ENCODE measurements around the gene RBMS2. TPM values are rescaled to one million over a fixed set of nuclear protein-coding genes. Genes with fewer than 3 reads are reported as not detected.

The RBMS2 gene
- polyA plus RNA-seq, 2 of the 4 experiments (the other 2 are of a cell fraction), result 13.3 to 46.4 TPM

DNA sequence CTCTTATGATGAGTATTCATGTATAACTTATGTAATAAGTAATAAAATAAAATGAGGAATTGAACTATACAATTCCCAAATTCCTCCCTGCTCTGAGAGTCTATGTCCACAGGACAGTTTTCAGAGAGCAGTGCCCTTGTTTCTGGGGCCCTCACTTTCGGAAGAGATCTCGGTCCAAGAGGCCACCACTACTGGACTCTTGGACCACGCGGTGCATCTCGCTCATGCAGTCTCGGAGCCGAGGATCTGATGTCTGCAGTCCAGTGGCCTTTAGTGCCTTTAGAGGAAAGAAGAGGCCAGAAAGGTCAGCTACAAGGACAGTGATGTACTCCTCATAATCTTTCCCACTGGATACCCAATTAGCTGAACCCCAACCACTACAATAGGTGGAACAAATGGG, 42.0 kb upstream of the RBMS2 start:
- 93% methylated on average over 7 of the region's 7 CpGs for WGBS (ENCODE audit: missing lambda C conversion rate)
- CTCF ChIA-PET, result interaction anchor here (1.4 to 3.0 kb wide), 5 partner anchors 9 to 34 kb away, joined by 5 to 9 read pairs (median 8); no protein-coding TSS in a partner anchor
- FAIRE-seq, result no peak
- no peaks in the 10 kb centered on the region for H3K9me3 ChIP-seq
- no peak overlapping the region for H3K27ac ChIP-seq
- no peak overlapping the region for H3K4me3 ChIP-seq
- no peak overlapping the region for H3K4me2 ChIP-seq
- TF ChIP-seq HDAC2 (IDR thresholded peaks at IDR 0.05), result no peak
- TF ChIP-seq, protein P1, sequence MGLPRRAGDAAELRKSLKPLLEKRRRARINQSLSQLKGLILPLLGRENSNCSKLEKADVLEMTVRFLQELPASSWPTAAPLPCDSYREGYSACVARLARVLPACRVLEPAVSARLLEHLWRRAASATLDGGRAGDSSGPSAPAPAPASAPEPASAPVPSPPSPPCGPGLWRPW (IDR thresholded peaks at IDR 0.05), result no peak
- DNase-seq (ENCODE audit: low read depth in 1 of 2, low spot score in 1 of 2), result no peak
- ATAC-seq, result 0 out of 6 replicates have a peak, but pooled peaks of 1 of the 2 experiments have one; percentile 5
- H3K4me1 ChIP-seq, result peaks cover 6% of the 10 kb centered on the region; the same call in 1 of the 3 replicates
- POLR2A ChIA-PET, result no interaction called here

DNA sequence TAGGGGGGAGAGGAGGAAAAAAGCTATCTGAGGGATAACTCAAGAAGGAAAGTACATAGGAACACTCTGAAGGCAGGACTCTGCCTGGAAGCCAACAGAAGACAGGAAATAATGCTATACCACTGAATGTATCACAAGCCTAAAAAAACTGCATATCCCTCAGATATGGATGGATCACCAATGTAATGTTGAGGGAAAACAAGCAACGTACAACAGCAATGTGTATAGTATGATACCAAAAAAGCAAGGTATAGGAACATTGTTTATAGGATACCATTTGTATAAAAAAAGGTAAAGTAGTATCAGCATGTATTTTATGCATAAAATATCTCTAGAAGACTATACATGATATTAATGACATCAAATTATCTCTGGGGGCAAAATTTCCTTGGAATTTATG, 37.1 kb upstream of the RBMS2 start:
- FAIRE-seq (no peak), ATAC-seq (no peak), DNase-seq (ENCODE audit: low read depth in 1 of 2, low spot score in 1 of 2) (no peak)
- H3K4me1 ChIP-seq, result peaks cover 8% of the 10 kb centered on the region; the same call in 2 of the 3 replicates
- TF ChIP-seq MAFK (IDR thresholded peaks at IDR 0.05; ENCODE audit: partially characterized antibody), result no peak
- no peak for TF ChIP-seq ZSCAN20 (CRISPR knock-in tag; IDR thresholded peaks at IDR 0.05)
- TF ChIP-seq, protein P2, sequence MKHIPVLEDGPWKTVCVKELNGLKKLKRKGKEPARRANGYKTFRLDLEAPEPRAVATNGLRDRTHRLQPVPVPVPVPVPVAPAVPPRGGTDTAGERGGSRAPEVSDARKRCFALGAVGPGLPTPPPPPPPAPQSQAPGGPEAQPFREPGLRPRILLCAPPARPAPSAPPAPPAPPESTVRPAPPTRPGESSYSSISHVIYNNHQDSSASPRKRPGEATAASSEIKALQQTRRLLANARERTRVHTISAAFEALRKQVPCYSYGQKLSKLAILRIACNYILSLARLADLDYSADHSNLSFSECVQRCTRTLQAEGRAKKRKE (CRISPR knock-in tag; IDR thresholded peaks at IDR 0.05; ENCODE audit: low read depth), result no peak
- TF ChIP-seq NR3C1 (IDR thresholded peaks at IDR 0.05), result no peak
- TF ChIP-seq, protein P3, sequence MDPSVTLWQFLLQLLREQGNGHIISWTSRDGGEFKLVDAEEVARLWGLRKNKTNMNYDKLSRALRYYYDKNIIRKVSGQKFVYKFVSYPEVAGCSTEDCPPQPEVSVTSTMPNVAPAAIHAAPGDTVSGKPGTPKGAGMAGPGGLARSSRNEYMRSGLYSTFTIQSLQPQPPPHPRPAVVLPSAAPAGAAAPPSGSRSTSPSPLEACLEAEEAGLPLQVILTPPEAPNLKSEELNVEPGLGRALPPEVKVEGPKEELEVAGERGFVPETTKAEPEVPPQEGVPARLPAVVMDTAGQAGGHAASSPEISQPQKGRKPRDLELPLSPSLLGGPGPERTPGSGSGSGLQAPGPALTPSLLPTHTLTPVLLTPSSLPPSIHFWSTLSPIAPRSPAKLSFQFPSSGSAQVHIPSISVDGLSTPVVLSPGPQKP (IDR thresholded peaks at IDR 0.05; ENCODE audit: low read depth, low read length), result no peak
- no peak for TF ChIP-seq FOSB (CRISPR knock-in tag; IDR thresholded peaks at IDR 0.05)
- TF ChIP-seq, protein P4, sequence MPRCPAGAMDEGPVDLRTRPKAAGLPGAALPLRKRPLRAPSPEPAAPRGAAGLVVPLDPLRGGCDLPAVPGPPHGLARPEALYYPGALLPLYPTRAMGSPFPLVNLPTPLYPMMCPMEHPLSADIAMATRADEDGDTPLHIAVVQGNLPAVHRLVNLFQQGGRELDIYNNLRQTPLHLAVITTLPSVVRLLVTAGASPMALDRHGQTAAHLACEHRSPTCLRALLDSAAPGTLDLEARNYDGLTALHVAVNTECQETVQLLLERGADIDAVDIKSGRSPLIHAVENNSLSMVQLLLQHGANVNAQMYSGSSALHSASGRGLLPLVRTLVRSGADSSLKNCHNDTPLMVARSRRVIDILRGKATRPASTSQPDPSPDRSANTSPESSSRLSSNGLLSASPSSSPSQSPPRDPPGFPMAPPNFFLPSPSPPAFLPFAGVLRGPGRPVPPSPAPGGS (IDR thresholded peaks at IDR 0.05), result no peak
- TF ChIP-seq, protein P5, sequence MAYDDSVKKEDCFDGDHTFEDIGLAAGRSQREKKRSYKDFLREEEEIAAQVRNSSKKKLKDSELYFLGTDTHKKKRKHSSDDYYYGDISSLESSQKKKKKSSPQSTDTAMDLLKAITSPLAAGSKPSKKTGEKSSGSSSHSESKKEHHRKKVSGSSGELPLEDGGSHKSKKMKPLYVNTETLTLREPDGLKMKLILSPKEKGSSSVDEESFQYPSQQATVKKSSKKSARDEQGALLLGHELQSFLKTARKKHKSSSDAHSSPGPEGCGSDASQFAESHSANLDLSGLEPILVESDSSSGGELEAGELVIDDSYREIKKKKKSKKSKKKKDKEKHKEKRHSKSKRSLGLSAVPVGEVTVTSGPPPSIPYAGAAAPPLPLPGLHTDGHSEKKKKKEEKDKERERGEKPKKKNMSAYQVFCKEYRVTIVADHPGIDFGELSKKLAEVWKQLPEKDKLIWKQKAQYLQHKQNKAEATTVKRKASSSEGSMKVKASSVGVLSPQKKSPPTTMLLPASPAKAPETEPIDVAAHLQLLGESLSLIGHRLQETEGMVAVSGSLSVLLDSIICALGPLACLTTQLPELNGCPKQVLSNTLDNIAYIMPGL (CRISPR knock-in tag; IDR thresholded peaks at IDR 0.05; ENCODE audit: borderline replicate concordance), result no peak
- TF ChIP-seq HOXB5 (CRISPR knock-in tag; IDR thresholded peaks at IDR 0.05), result no peak
- TF ChIP-seq POLR2A (IDR thresholded peaks at IDR 0.05; ENCODE audit: low read length), result no peak
- TF ChIP-seq GATA3 (IDR thresholded peaks at IDR 0.05; ENCODE audit: borderline replicate concordance), result no peak
- TF ChIP-seq, protein P6, sequence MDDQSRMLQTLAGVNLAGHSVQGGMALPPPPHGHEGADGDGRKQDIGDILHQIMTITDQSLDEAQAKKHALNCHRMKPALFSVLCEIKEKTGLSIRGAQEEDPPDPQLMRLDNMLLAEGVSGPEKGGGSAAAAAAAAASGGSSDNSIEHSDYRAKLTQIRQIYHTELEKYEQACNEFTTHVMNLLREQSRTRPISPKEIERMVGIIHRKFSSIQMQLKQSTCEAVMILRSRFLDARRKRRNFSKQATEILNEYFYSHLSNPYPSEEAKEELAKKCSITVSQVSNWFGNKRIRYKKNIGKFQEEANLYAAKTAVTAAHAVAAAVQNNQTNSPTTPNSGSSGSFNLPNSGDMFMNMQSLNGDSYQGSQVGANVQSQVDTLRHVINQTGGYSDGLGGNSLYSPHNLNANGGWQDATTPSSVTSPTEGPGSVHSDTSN (IDR thresholded peaks at IDR 0.05), result no peak
- no peak for TF ChIP-seq KDM1A (IDR thresholded peaks at IDR 0.05; ENCODE audit: low read depth)
- TF ChIP-seq HEYL (CRISPR knock-in tag; IDR thresholded peaks at IDR 0.05), result no peak
- TF ChIP-seq PHF8 (IDR thresholded peaks at IDR 0.05; ENCODE audit: borderline replicate concordance, low read depth), result no peak
- no peak overlapping the region for H3K4me3 ChIP-seq
- ChIA-PET CTCF (interaction anchor here (0.9 to 2.6 kb wide), 4 partner anchors 9 to 38 kb away, joined by 3 to 8 read pairs (median 4); partner anchors contain the start of gene SPRYD4), POLR2A (no interaction called here)
- H3K4me2 ChIP-seq, result no peak overlapping the region
- no peaks in the 10 kb centered on the region for H3K9me3 ChIP-seq
- WGBS (ENCODE audit: missing lambda C conversion rate), result 34% methylated on average over 1 of the region's 1 CpG
- no peak overlapping the region for H3K27ac ChIP-seq

DNA sequence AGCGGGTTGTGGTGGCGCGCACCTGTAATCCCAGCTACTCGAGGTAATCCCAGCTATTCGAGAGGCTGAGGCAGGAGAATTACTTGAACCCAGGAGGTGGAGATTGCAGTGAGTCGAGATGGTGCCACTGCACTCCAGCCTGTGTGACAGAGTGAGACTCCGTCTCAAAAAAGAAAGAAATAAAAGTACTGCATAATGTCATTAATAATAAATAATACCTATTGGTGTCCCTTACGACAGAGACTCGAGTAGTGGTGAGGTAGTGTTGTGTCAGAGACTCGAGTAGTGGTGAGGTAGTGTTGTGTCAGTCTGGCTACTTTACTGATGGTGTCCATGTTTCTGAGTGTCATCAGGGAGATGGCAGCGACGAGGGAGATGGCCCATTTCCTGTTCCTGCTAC, 34.9 kb upstream of the RBMS2 start:
- ChIA-PET CTCF (no interaction called here), POLR2A (no interaction called here)
- H3K4me3 ChIP-seq, result no peak overlapping the region
- peaks cover 8% of the 10 kb centered on the region; the same call in 2 of the 3 replicates for H3K4me1 ChIP-seq
- no peak for DNase-seq (ENCODE audit: low read depth in 1 of 2, low spot score in 1 of 2)
- no peak for FAIRE-seq
- WGBS (ENCODE audit: missing lambda C conversion rate), result 87% methylated on average over 12 of the region's 12 CpGs
- ATAC-seq, result no peak; a peak in 1 of 6 replicates
- H3K4me2 ChIP-seq, result no peak overlapping the region
- H3K27ac ChIP-seq, result no peak overlapping the region
- H3K9me3 ChIP-seq, result no peaks in the 10 kb centered on the region
- no peak for TF ChIP-seq ZNF302 (CRISPR knock-in tag; IDR thresholded peaks at IDR 0.05)
- TF ChIP-seq FOSL2 (IDR thresholded peaks at IDR 0.05), result no peak
- no peak for TF ChIP-seq FOSL2 (CRISPR knock-in tag; IDR thresholded peaks at IDR 0.05)
- TF ChIP-seq KDM1A (IDR thresholded peaks at IDR 0.05; ENCODE audit: low read depth), result no peak
- no peak for TF ChIP-seq ZSCAN20 (CRISPR knock-in tag; IDR thresholded peaks at IDR 0.05)
- no peak for TF ChIP-seq NR3C1 (IDR thresholded peaks at IDR 0.05)

Measured in A549 (cell line).